GM19455 (cell line): ENCODE data around the gene VWA3B.
"Not testable (repeated sequence)": the region's sequence is repeated elsewhere in the genome, so short reads cannot be mapped to it uniquely, and the experiment has no call there.

Experiments used
- ATAC-seq: cut with Tn5 transposase; IDR thresholded peaks from one replicate; pipeline ENCODE4 v1.9.1; 2021; ENCODE audit not compliant: unreplicated experiment

The VWA3B gene

GRCh38 chr2:98314251-98314650 is 227.3 kb downstream of the VWA3B start:
- ATAC-seq = no peak

DNA sequence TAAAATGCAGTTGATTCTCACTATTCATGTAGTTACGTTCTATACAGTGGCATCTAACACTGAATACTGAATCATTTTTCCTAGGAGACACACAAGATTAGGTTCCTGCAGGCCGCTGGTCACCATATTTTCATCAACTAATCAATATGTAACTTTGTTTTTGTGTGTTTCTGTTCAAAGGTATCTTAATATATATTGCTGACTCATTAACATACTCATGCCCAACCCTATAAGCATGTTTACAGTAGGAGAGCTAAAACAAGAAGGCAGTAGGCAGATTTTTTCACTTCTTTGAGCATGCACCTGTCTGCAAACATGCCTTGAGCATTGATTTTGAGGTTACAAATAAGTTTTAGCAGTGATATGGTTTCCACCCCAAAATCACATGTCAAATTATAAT is 229.0 kb downstream of the VWA3B start:
- ATAC-seq = no peak

DNA sequence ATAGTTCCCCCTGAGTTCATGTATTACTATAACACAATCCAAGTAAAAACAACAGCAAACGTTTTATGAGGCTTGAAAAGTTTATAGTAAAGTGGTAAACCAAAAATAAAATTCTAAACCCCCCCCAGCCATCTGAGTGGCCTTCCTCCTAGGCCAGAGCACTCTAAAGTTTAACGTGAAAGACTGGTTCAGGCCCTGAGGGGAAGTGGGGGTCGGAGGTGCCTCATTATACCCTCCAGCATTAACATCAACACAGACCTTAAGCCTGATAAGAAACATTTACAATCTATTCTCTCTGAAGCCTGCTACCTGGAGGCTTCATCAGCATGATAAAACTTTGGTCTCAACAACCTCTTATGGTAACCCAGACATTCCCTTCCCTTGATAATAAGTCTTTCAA is 230.2 kb downstream of the VWA3B start:
- no peak for ATAC-seq

GRCh38 chr2:98320171-98320570 is 233.2 kb downstream of the VWA3B start:
- ATAC-seq = not testable (repeated sequence)

DNA sequence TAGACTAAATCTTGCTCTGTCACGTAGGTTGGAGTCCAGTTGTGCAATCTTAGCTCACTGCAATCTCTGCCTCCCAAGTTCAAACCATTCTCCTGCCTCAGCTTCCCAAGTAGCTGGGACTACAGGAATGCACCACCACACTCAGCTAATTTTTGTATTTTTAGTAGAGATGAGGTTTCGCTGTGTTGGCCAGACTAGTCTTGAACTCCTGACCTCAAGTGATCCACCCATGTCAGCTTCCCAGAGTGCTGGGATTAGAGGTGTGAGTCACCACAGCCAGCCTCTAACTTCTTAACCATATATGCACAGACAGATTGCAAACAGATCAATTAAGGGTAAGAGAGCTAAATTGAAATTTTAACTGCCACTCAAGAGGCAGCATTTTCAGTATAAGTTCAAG is 237.2 kb downstream of the VWA3B start:
- ATAC-seq = no peak

DNA sequence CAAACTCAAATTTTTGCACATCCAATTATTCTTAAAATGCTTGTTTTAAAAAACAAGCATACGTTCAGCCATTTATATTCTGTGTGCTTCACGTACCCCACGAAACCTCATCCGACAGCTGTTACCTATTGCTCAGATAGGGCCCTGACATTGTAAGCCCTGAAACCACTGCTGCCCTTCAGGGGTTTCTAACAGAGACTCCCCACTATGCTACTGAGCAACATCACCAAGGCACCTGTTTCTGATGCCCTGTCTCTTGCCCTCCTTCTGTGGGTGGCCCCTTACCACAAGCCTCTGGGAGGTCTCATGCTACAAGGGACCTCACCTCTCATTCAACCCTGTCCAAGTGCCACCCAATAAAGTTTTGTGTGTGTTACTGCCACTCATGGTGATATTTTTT is 240.8 kb downstream of the VWA3B start:
- ATAC-seq = no peak

- ATAC-seq = no peak
Measured at GRCh38 chr2:98329549-98329948, 242.6 kb downstream of the VWA3B start.

GRCh38 chr2:98332989-98333388 is 246.0 kb downstream of the VWA3B start:
- ATAC-seq = no peak

- ATAC-seq = no peak
Measured at GRCh38 chr2:98333922-98334321, 247.0 kb downstream of the VWA3B start.

GRCh38 chr2:98334439-98335078 is 247.6 kb downstream of the VWA3B start:
- ATAC-seq = no peak

DNA sequence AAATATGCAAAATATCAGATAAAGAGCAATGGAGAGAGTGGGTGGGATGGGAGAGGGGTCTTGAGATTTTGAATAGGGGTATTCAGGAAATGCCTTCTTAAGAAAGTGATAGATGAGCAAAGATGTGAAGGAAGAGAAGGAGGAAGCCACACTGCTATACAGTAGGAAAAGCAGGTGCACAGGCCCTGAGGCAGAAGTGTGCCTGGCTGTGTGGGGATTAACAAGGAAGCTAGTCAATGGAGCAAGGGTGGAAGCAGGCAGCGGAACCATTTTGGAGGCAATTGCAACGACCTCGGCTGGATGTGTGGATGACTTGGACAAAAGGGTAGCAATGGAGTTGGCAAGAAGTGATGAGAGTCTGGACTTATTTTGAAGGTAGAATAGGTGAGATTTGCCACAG is 248.3 kb downstream of the VWA3B start:
- no peak for ATAC-seq

DNA sequence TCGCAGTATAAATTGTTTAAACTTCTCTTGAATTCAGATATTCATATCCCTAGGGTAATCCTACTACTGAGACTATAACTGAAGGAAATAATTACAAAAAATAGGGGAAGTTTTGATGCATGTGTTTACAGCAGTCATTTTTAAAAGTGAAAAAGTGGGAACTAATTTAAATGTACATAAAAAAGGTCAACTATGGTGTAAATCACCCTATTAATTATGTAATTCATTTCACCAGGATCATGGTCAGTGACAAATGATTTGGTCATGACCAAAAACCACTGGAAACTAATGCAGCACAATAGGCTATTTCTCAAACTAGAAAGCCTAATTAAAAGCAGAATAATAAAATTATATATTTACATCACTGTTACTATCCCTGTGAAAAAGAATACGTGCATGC is 254.3 kb downstream of the VWA3B start:
- ATAC-seq = no peak

DNA sequence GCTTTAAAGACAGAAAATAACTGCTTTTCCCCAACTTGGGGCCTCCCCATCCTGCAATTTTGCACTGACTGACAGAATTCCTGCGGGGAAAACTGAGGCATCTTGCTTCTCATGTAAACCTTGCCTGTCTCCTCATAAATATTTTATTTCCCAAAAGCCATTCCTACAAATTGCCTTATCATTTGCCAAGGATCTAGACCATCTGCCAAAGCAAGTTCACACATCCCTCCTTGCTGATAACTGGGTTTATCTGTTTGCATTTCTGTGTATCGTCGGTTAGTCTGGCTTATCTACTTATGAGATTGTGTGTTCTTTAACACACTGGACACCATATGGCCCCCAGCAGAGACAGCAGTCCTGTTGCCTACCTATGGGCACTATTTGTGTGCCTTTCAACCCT is 256.3 kb downstream of the VWA3B start:
- ATAC-seq = no peak

GRCh38 chr2:98346311-98347236 is 259.6 kb downstream of the VWA3B start, which contains the start of gene CNGA3:
Gene CNGA3, plus strand, starts transcription at chr2:98346456. Its CDS starts 23,520 bp downstream, at chr2:98369976.
- no peak for ATAC-seq

DNA sequence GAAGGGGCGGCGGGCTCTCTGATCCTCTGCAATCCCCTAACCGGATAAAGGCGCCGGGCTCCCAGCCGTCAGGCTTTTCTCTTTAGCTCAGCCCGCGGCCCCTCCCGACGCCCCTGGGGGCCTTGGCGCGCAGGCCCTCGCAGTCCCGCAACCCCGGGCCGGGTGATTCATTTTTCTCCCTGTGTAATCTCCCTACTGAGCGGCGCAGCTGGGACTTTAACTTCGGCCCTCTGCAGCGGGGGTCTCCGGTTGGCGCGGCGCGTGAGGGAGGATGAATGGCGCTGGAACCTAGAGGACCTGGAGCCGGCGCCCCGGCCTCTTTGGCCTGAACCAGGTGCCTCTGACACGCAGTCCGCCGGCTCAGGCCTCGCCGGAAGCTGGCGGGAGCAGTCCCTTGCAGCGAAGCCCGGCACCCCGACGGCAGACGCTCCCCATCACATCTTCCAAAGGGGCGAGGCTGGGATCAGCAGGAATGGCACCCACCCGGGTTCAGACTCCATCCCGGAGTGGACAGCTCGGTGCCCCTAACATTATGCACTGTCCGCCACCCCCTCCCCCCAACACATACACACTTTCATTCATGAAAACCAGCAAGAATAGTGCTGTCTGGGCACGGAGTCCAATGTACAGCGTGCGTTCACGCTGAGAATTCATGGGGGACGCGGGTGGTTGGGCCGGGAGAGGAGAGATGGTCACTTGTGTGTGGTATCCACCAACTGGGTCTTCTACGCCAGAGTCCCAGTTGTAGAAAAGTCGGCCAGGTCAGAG is 260.5 kb downstream of the VWA3B start:
- ATAC-seq = no peak

DNA sequence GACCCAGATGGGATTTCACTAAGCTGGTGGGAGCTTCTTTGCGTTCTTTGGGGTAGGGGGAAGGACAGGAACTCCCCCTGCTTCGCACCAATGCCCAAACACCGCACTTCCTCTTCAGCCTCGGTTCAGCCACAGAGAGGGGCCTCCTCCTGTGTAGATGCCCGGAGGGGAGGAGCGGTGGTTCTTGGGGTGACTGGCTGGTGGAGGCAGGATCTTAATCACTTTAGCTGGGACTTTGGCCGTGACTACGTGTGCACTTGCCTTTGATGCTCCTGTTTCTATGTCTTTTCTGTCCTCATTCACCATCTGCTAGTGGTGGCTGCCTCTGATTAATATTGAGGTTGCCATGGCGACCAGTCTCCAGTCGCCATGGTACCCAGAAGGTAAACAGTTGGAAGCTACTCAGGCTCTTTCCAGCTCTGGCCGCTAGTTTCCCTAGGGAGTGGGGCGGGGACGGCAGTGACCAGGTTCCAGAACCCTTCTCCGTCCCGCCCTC is 261.1 kb downstream of the VWA3B start:
- no peak for ATAC-seq

- ATAC-seq = no peak
Measured at GRCh38 chr2:98350411-98350810, 263.4 kb downstream of the VWA3B start.

- ATAC-seq = no peak
Measured at GRCh38 chr2:98355881-98356280, 268.9 kb downstream of the VWA3B start.

DNA sequence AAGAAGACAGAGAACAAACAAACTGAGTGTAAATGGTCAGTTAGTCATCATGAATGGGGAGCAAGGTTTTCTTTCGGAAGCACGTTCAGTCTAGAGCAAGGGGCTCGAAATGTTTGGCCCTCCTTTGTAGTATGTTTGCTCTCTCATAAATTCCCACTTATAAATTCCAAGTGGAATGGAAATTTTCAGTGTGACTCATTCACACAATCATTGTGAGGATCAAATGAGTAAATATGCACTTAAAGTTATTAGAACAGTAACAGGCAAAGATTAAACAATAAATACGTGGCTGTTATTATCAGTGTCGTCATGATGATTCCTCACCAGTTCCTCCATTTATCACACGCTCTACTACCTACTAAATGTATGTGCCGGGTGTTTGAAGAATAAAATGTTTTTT is 269.8 kb downstream of the VWA3B start:
- ATAC-seq = no peak

- ATAC-seq = no peak
Measured at GRCh38 chr2:98357849-98358248, 270.9 kb downstream of the VWA3B start.

DNA sequence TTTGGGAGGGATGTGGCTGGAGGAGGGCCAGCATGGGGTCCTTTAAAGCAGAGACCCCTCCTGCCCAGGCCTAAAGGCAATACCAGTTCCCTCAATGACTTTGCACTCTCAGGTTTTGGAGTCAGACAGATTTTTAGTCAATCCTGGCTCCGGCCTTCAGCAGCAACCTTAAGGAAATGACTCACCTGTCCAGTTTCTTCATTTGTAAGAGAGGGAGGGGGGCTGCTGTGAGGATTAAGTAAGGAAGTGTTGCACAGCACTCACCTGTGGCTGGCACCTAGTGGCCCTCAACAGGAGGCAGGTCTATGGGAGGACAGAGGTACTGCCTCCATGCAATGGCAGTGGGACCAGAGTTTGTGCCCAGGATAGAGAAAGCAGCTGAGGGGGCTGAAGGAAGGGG is 273.0 kb downstream of the VWA3B start:
- no peak for ATAC-seq
